ENCODE data around the gene GABBR2. TPM values are rescaled to one million over a fixed set of nuclear protein-coding genes. Genes with fewer than 3 reads are reported as not detected.

GABBR2 gene
- total and polyA plus RNA-seq, 4 experiments from 2014 or later: not detected

GRCh38 chr9:98370976-98371315, 337.8 kb downstream of the GABBR2 start:
- H3K4me1 ChIP-seq (ENCODE audit: insufficient read depth, low read length): no peaks in the 10 kb centered on the region
- peaks cover 2 to 14% (median 10%) of the 10 kb centered on the region in 8 donors for H3K9me3 Mint-ChIP-seq
- H3K4me3 ChIP-seq (ENCODE audit: low read length in 2 of 2): no peak overlapping the region

DNA sequence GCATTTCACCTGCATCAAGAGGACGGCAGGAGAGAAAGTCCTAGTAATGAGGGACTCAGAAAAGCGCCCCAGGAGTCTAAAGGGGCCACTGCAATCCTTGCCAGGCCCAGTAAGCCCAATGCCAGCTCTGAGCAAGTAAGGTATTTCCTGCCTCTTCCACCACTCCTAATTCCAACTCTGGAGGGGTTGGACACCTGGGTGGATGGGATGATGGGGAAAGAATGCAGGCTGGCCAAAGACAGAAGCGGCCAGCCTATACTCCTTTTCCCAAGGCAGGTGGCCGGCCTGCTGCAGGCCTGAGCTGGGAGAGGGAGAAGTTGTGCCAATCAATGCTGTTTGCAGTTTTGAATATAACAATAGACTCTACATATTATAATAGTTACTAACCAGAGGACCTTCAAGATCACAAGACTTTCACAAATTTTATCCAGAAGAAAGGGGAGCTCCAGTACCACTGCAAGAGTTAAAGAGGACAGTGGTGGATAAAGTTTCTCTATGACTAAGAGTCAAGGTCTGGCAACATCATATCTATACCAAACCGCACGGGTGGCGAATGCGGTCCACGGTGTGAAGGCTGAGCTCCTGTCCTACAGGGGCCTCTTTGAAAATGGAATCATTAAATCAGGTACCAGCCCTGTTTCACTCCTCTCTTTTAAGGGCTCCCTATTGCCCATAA, 338.3 kb downstream of the GABBR2 start:
- Mint-ChIP-seq H3K9me3 (peaks cover 2 to 19% (median 14%) of the 10 kb centered on the region in 8 donors), H3K4me3 (no peak overlapping the region)
- H3K27ac ChIP-seq (ENCODE audit: low read depth, low read length): no peak overlapping the region

More at GRCh38 chr9:98370976-98371315, 337.8 kb downstream of the GABBR2 start:
- H3K27me3 Mint-ChIP-seq: peaks cover 6 to 9% of the 10 kb centered on the region in 2 donors
- DNase-seq: no peak
- intact Hi-C loops (cut with micrococcal nuclease): no loop called here
- no peaks in the 10 kb centered on the region for H3K36me3 ChIP-seq (ENCODE audit: insufficient read depth, low read length)
- POLR2A ChIA-PET (ENCODE audit: partially characterized antibody): no interaction called here
- no peak overlapping the region for H3K4me3 Mint-ChIP-seq
- no peaks in the 10 kb centered on the region for H3K27me3 ChIP-seq (ENCODE audit: insufficient read depth, low read length)
- no peaks in the 10 kb centered on the region for H3K9me3 ChIP-seq (ENCODE audit: control insufficient read depth in 1 of 2, low read length in 2 of 2)
- CTCF ChIA-PET (ENCODE audit: partially characterized antibody): no interaction called here
- no peaks in the 10 kb centered on the region for H3K36me3 Mint-ChIP-seq
- H3K27ac ChIP-seq (ENCODE audit: low read depth, low read length): no peak overlapping the region
- H3K4me1 Mint-ChIP-seq: no peaks in the 10 kb centered on the region
- no peak overlapping the region for H3K27ac Mint-ChIP-seq

DNA sequence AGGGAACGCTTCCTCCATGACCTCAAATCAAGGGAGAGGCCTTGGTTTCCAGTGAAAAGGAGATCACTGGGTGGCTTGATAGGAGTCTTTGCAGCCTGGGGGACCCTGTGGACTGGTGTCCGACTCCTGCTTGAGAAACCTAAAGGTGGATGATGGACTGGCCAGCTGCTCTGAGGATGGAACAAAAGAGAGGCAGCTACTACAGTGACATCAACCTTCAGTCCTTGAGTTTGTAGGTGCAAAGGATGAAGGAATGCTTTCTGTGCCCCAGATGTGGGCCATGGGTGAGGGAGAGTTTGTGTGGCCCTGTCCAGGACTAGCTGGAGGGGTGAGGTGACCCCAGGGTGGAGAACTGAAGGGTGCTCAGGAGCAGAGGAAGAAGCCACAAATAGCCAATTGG, 338.8 kb downstream of the GABBR2 start:
- POLR2A ChIA-PET (ENCODE audit: partially characterized antibody): no interaction called here
- intact Hi-C loops (cut with micrococcal nuclease): no loop called here
- CTCF ChIA-PET (ENCODE audit: partially characterized antibody): no interaction called here

More for the DNA sequence above, 338.3 kb downstream of the GABBR2 start:
- CTCF ChIA-PET (ENCODE audit: partially characterized antibody): no interaction called here
- Histone ChIP-seq H3K9me3 (ENCODE audit: control insufficient read depth in 1 of 2, low read length in 2 of 2) (no peaks in the 10 kb centered on the region), H3K4me1 (ENCODE audit: insufficient read depth, low read length) (no peaks in the 10 kb centered on the region), H3K4me3 (ENCODE audit: low read length in 2 of 2) (no peak overlapping the region), H3K27me3 (ENCODE audit: insufficient read depth, low read length) (no peaks in the 10 kb centered on the region), H3K36me3 (ENCODE audit: insufficient read depth, low read length) (no peaks in the 10 kb centered on the region)
- H3K27ac Mint-ChIP-seq: no peak overlapping the region
- POLR2A ChIA-PET (ENCODE audit: partially characterized antibody): no interaction called here
- intact Hi-C loops (cut with micrococcal nuclease): no loop called here
- peaks cover 6 to 9% of the 10 kb centered on the region in 2 donors for H3K27me3 Mint-ChIP-seq
- H3K4me1 Mint-ChIP-seq: no peaks in the 10 kb centered on the region
- H3K36me3 Mint-ChIP-seq: peaks cover 0 to 1% of the 10 kb centered on the region in 2 donors
- DNase-seq: no peak

DNA sequence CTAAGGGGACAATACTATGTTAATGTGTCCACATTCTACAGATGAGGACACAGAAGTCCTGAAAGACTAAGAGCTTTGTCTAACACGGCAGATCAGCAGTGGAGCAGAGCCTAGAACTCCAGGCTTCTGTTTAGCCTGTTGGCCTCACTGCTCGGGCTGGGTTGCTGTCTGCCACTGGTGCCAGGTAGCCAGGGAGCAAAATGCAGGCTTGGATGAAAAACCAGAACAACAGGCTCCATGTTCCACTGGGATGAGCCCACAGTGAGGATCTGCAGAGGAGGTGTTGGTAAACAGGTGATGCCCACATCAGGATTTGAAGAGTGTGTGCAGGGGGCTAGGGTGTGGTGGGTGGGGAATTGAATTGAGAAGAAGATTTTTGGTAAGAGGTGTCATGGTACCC, 339.3 kb downstream of the GABBR2 start:
- Mint-ChIP-seq H3K4me1 (no peaks in the 10 kb centered on the region), H3K36me3 (peaks cover 1 to 4% of the 10 kb centered on the region in 2 donors), H3K27me3 (peaks cover 2 to 8% of the 10 kb centered on the region in 2 donors), H3K9me3 (peaks cover 2 to 28% (median 21%) of the 10 kb centered on the region in 8 donors), H3K4me3 (no peak overlapping the region), H3K27ac (no peak overlapping the region)
- no peaks in the 10 kb centered on the region for H3K27me3 ChIP-seq (ENCODE audit: insufficient read depth, low read length)
- no peak overlapping the region for H3K27ac ChIP-seq (ENCODE audit: low read depth, low read length)
- DNase-seq: no peak
- H3K9me3 ChIP-seq (ENCODE audit: control insufficient read depth in 1 of 2, low read length in 2 of 2): no peaks in the 10 kb centered on the region
- H3K4me3 ChIP-seq (ENCODE audit: low read length in 2 of 2): no peak overlapping the region
- CTCF ChIA-PET (ENCODE audit: partially characterized antibody): no interaction called here
- H3K36me3 ChIP-seq (ENCODE audit: insufficient read depth, low read length): no peaks in the 10 kb centered on the region
- no peaks in the 10 kb centered on the region for H3K4me1 ChIP-seq (ENCODE audit: insufficient read depth, low read length)
- POLR2A ChIA-PET (ENCODE audit: partially characterized antibody): no interaction called here
- intact Hi-C loops (cut with micrococcal nuclease): no loop called here

More for the DNA sequence above, 338.8 kb downstream of the GABBR2 start:
- Mint-ChIP-seq H3K4me1 (no peaks in the 10 kb centered on the region), H3K27me3 (peaks cover 2 to 8% of the 10 kb centered on the region in 2 donors), H3K36me3 (peaks cover 1 to 4% of the 10 kb centered on the region in 2 donors), H3K4me3 (no peak overlapping the region), H3K9me3 (peaks cover 2 to 25% (median 20%) of the 10 kb centered on the region in 8 donors), H3K27ac (no peak overlapping the region)
- Histone ChIP-seq H3K27ac (ENCODE audit: low read depth, low read length) (no peak overlapping the region), H3K4me3 (ENCODE audit: low read length in 2 of 2) (no peak overlapping the region), H3K36me3 (ENCODE audit: insufficient read depth, low read length) (no peaks in the 10 kb centered on the region), H3K9me3 (ENCODE audit: control insufficient read depth in 1 of 2, low read length in 2 of 2) (no peaks in the 10 kb centered on the region), H3K4me1 (ENCODE audit: insufficient read depth, low read length) (no peaks in the 10 kb centered on the region), H3K27me3 (ENCODE audit: insufficient read depth, low read length) (no peaks in the 10 kb centered on the region)
- DNase-seq: no peak

- POLR2A ChIA-PET (ENCODE audit: partially characterized antibody): no interaction called here
- CTCF ChIA-PET (ENCODE audit: partially characterized antibody): no interaction called here
These were observed 339.7 kb downstream of the GABBR2 start for GRCh38 chr9:98369066-98369425.

DNA sequence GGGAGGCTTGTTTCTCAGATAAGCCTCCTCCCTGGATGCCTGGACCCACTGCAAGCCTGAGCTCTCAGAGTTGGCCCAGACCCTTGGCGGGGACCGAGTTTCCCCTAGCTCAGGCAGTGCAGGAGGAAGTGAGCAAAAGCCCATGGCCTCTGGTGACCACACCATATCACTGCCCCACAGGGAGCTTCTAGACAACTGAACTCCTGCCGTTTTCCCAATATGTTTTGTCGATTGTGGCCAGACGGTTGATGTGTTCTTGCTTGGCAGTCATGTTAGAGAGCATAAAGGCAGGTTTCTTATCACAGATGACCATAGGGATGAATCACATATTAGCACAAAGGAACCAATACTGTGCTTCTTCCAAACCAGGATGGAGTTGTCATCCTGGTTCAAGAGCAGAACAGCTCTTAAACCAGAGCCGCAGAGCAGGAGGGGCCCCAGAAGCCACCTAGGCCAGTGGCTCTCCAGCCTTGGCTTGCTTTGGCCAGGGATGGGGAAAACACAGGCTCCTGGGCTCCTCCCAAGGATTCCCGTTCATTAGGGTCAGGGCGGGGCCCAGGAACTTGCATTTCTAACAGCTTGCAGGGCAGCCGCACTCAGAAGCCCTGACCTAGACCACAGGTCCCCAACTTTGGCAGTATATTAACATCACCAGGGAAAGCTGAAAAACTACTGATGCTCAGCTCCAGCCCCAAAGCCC, 340.2 kb downstream of the GABBR2 start:
- intact Hi-C loops (cut with micrococcal nuclease): no loop called here
- H3K9me3 Mint-ChIP-seq: peaks cover 2 to 32% (median 21%) of the 10 kb centered on the region in 8 donors
- DNase-seq: no peak
- ChIA-PET CTCF (ENCODE audit: partially characterized antibody) (no interaction called here), POLR2A (ENCODE audit: partially characterized antibody) (no interaction called here)
- Histone ChIP-seq H3K4me1 (ENCODE audit: insufficient read depth, low read length) (no peaks in the 10 kb centered on the region), H3K4me3 (ENCODE audit: low read length in 2 of 2) (no peak overlapping the region), H3K9me3 (ENCODE audit: control insufficient read depth in 1 of 2, low read length in 2 of 2) (no peaks in the 10 kb centered on the region), H3K36me3 (ENCODE audit: insufficient read depth, low read length) (no peaks in the 10 kb centered on the region), H3K27me3 (ENCODE audit: insufficient read depth, low read length) (no peaks in the 10 kb centered on the region), H3K27ac (ENCODE audit: low read depth, low read length) (no peak overlapping the region)
- peaks cover 2 to 8% of the 10 kb centered on the region in 2 donors for H3K27me3 Mint-ChIP-seq
- no peaks in the 10 kb centered on the region for H3K4me1 Mint-ChIP-seq
- H3K4me3 Mint-ChIP-seq: no peak overlapping the region
- H3K36me3 Mint-ChIP-seq: peaks cover 1 to 4% of the 10 kb centered on the region in 2 donors
- no peak overlapping the region for H3K27ac Mint-ChIP-seq

More at GRCh38 chr9:98369066-98369425, 339.7 kb downstream of the GABBR2 start:
- Mint-ChIP-seq H3K4me3 (no peak overlapping the region), H3K9me3 (peaks cover 2 to 29% (median 21%) of the 10 kb centered on the region in 8 donors), H3K4me1 (no peaks in the 10 kb centered on the region), H3K27me3 (peaks cover 2 to 8% of the 10 kb centered on the region in 2 donors), H3K27ac (no peak overlapping the region), H3K36me3 (peaks cover 1 to 4% of the 10 kb centered on the region in 2 donors)
- Histone ChIP-seq H3K27me3 (ENCODE audit: insufficient read depth, low read length) (no peaks in the 10 kb centered on the region), H3K4me3 (ENCODE audit: low read length in 2 of 2) (no peak overlapping the region), H3K27ac (ENCODE audit: low read depth, low read length) (no peak overlapping the region), H3K36me3 (ENCODE audit: insufficient read depth, low read length) (no peaks in the 10 kb centered on the region), H3K9me3 (ENCODE audit: control insufficient read depth in 1 of 2, low read length in 2 of 2) (no peaks in the 10 kb centered on the region), H3K4me1 (ENCODE audit: insufficient read depth, low read length) (no peaks in the 10 kb centered on the region)
- DNase-seq: no peak
- intact Hi-C loops (cut with micrococcal nuclease): no loop called here

- H3K36me3 Mint-ChIP-seq: peaks cover 1 to 4% of the 10 kb centered on the region in 2 donors
- Histone ChIP-seq H3K27me3 (ENCODE audit: insufficient read depth, low read length) (no peaks in the 10 kb centered on the region), H3K4me3 (ENCODE audit: low read length in 2 of 2) (no peak overlapping the region), H3K36me3 (ENCODE audit: insufficient read depth, low read length) (no peaks in the 10 kb centered on the region), H3K27ac (ENCODE audit: low read depth, low read length) (no peak overlapping the region), H3K9me3 (ENCODE audit: control insufficient read depth in 1 of 2, low read length in 2 of 2) (no peaks in the 10 kb centered on the region), H3K4me1 (ENCODE audit: insufficient read depth, low read length) (no peaks in the 10 kb centered on the region)
- ChIA-PET CTCF (ENCODE audit: partially characterized antibody) (no interaction called here), POLR2A (ENCODE audit: partially characterized antibody) (no interaction called here)
- H3K4me3 Mint-ChIP-seq: no peak overlapping the region
- peak overlapping the region in 1 of 7 donors; percentile 58 for H3K27ac Mint-ChIP-seq
- peaks cover 2 to 8% of the 10 kb centered on the region in 2 donors for H3K27me3 Mint-ChIP-seq
- no peaks in the 10 kb centered on the region for H3K4me1 Mint-ChIP-seq
- DNase-seq: no peak
- H3K9me3 Mint-ChIP-seq: peaks cover 2 to 35% (median 21%) of the 10 kb centered on the region in 8 donors
- intact Hi-C loops (cut with micrococcal nuclease): no loop called here
These were observed 340.8 kb downstream of the GABBR2 start for GRCh38 chr9:98367923-98368322.

Measured in CD4-positive, alpha-beta memory T cell (primary cell).